Thoracic aorta (tissue), 2 donors: ENCODE measurements around the gene COX20. TPM values are rescaled to one million over a fixed set of nuclear protein-coding genes. Genes with fewer than 3 reads are reported as not detected.
A peak's percentile ranks its signal among the peaks of the same experiment; 100 is the strongest.

ENCODE experiments used
- ATAC-seq: fragments of 150-250 bp; one replicate; pipeline ENCODE4 v1.8.0; 2017; ENCODE audit warnings: low read depth; ENCODE audit not compliant: insufficient number of reproducible peaks, low FRiP score
- DNase-seq: peaks from one replicate; pipeline ENCODE4 v3.0.0-alpha.2; 2020; ENCODE audit warnings: low spot score
- H3K27ac ChIP-seq, 2 donors: fragments of 200-600 bp; sonication (generic); 1 replicate in 1 of 2; 2 replicates in 1 of 2; pipeline ENCODE4 v1.5.1; 2016; ENCODE audit warnings: mild to moderate bottlenecking in 2 of 2, moderate library complexity in 2 of 2
- H3K27me3 ChIP-seq: fragments of 200-600 bp; sonication (generic); replicated peaks from 2 replicates; pipeline ENCODE4 v1.6.0; 2016; ENCODE audit warnings: mild to moderate bottlenecking; ENCODE audit not compliant: insufficient read depth
- H3K36me3 ChIP-seq: fragments of 200-600 bp; sonication (generic); one replicate; pipeline ENCODE4 v1.5.1; 2016
- H3K4me1 ChIP-seq, 2 donors: fragments of 200-600 bp; sonication (generic); 1 replicate in 1 of 2; 2 replicates in 1 of 2; pipeline versions ENCODE4 v1.5.1 to v1.6.0; 2016; ENCODE audit warnings: low read depth in 2 of 2, mild to moderate bottlenecking in 1 of 2; ENCODE audit not compliant: control insufficient read depth in 1 of 2
- H3K4me3 ChIP-seq: fragments of 200-600 bp; sonication (generic); 2 replicates; pipeline ENCODE4 v1.5.1; 2016; ENCODE audit warnings: mild to moderate bottlenecking
- H3K9me3 ChIP-seq: fragments of 200-600 bp; sonication (generic); 2 replicates; pipeline ENCODE4 v1.5.1; 2016
- total RNA-seq, 2 donors: library from RNA; depleted of rRNA; stranded (reverse); fragments of >200 nt; gene quantifications; one replicate each; pipeline versions ENCODE4 v1.1.0 to v1.2.3, GENCODE V29; 2016
- TF ChIP-seq, protein P1 (sequence below): fragments of 200-600 bp; sonication (generic); IDR thresholded peaks from one replicate; pipeline ENCODE4 v1.5.1; 2019; ENCODE audit warnings: antibody characterized with exemption

Gene COX20
- total RNA-seq, 2 donors from 2014 or later = 10.8 to 38.0 TPM

DNA sequence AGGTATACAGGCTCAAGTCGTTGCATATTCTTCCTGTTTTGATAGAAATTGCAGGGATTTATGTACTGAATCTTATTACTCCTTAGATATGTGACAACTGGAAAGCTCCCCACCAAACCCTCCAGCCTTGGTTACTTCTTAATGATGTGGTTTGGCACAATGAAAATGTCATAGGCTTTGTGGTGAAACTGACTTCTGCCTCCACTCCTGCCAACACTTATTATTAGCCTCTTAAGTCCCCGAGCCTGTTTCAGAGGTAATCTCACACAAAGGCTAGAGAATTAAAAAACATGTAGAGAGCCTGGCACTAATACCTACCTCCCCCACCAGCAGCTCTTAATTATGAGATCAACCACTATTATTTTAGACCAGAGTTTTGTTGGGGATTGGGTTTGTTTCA, 4.2 kb downstream of the COX20 start:
- H3K4me3 ChIP-seq = no peak overlapping the region
- peaks cover 40 to 53% of the 10 kb centered on the region in 2 donors for H3K4me1 ChIP-seq
- no peaks in the 10 kb centered on the region for H3K9me3 ChIP-seq
- peaks cover 17% of the 10 kb centered on the region for H3K36me3 ChIP-seq
- TF ChIP-seq, protein P1, sequence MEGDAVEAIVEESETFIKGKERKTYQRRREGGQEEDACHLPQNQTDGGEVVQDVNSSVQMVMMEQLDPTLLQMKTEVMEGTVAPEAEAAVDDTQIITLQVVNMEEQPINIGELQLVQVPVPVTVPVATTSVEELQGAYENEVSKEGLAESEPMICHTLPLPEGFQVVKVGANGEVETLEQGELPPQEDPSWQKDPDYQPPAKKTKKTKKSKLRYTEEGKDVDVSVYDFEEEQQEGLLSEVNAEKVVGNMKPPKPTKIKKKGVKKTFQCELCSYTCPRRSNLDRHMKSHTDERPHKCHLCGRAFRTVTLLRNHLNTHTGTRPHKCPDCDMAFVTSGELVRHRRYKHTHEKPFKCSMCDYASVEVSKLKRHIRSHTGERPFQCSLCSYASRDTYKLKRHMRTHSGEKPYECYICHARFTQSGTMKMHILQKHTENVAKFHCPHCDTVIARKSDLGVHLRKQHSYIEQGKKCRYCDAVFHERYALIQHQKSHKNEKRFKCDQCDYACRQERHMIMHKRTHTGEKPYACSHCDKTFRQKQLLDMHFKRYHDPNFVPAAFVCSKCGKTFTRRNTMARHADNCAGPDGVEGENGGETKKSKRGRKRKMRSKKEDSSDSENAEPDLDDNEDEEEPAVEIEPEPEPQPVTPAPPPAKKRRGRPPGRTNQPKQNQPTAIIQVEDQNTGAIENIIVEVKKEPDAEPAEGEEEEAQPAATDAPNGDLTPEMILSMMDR = no peak
- DNase-seq (no peak), ATAC-seq (no peak)
- H3K27me3 ChIP-seq = no peaks in the 10 kb centered on the region
- H3K27ac ChIP-seq = no peak overlapping the region

DNA sequence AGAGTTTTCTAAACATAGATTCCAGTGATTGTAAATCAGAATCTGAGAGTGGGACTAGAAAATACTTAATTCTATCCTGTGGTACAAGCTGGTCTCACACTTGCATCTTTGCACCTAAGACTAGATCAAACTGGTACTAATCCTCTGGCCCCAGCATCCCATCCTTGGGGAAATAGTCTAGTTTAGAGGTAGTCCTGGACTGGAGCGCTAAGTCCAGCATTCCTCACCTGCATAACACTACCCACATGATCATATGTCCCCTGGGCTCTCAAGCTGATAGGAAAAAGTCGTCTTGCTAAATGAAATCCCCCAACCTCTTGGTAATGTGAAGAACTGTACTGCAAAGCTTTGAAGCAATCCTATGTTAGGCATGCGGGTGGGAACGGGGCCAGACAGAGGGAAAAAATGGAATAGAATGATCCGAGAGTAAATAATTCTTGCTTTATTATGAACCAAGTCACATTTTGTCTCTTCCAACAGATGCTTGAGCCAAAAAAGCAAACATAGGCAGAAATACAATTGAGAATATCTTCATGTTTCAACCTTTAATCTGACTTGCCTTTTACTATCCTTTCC, 4.8 kb downstream of the COX20 start:
- H3K4me3 ChIP-seq = no peak overlapping the region
- TF ChIP-seq, protein P1 = no peak
- peak overlapping the region in 1 of 2 donors; percentile 17 for H3K27ac ChIP-seq
- no peak for DNase-seq
- ATAC-seq = no peak
- peaks cover 21% of the 10 kb centered on the region for H3K36me3 ChIP-seq
- peaks cover 40 to 53% of the 10 kb centered on the region in 2 donors for H3K4me1 ChIP-seq
- H3K27me3 ChIP-seq = no peaks in the 10 kb centered on the region
- H3K9me3 ChIP-seq = no peaks in the 10 kb centered on the region

DNA sequence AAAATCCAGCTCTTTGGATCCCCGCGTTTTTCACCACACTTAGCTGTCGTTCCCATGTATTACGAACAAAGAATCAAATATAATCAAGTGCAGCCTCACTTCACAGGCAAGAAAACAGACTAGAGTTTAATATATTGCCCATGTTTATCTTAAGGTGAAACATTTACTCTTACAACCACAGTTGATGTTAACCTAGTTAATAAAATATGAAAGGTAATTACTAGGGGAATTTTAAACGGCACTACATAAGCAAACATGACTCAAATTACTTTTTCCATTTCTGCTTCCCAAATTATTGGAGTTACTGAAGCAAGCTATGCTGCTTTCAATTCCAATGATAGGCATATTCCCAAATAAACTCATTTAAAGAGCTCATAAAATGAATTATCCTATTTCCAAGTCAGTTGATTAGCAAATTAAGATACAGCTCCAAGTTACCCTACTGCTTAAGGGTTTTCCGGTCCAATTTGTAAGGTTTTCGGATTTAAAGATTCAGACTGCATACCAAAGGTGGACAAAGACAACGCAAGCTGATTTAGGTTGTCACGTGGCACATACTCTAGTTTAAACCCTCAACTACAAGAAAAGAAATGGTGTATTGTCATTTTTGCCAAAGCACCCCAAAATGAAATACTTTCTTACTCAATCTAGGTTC, 5.9 kb downstream of the COX20 start:
- Histone ChIP-seq H3K27me3 (no peaks in the 10 kb centered on the region), H3K4me1 (peaks cover 38 to 53% of the 10 kb centered on the region in 2 donors), H3K4me3 (no peak overlapping the region), H3K36me3 (peaks cover 25% of the 10 kb centered on the region), H3K9me3 (no peaks in the 10 kb centered on the region), H3K27ac (no peak overlapping the region)
- TF ChIP-seq, protein P1 = no peak
- ATAC-seq = no peak
- DNase-seq = no peak

DNA sequence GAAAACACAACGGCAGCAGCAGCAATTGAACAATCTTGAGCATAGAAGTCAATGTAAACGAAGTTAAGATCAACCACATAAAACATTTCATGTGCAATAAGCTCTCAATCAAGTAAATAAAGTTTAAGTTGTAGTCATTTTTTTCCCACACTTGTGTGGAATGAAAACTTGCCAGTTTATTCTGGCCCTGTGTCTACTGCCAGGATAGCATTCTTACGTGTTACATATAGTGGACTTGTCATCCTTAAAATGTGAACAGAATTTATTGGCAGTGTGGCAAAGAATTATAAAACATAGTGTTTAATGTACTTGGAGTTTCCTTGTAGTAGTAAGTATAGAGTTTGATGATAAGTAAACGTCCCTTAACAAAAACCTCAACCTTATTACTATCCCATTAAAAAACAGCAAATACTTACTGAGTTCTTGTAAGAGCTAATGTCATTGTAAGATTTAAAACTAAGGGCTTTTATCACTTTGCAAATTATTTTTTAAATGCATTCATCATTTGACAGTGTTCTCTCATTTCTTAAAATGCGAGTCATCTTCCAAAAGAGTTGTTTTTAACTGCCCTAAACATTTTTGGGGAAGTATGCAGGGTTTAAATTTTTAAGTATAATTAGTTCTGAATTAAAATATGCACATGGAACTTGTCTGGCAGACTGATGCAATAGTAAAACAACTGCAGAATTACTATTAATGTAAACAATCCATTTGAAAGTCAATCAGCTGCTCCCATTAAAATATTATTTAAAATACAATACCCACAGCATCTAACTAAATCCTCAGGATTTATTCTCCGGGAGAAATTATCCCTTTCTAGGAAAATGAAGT, 7.9 kb downstream of the COX20 start:
- Histone ChIP-seq H3K4me3 (no peak overlapping the region), H3K4me1 (peaks cover 25 to 35% of the 10 kb centered on the region in 2 donors), H3K36me3 (peaks cover 25% of the 10 kb centered on the region), H3K27me3 (no peaks in the 10 kb centered on the region), H3K9me3 (no peaks in the 10 kb centered on the region), H3K27ac (peak overlapping the region in 1 of 2 donors; percentile 17)
- TF ChIP-seq, protein P1 = no peak
- ATAC-seq = no peak
- no peak for DNase-seq
